ENCODE measurements around the gene FHIP2A. TPM values are rescaled to one million over a fixed set of nuclear protein-coding genes. Genes with fewer than 3 reads are reported as not detected.
A peak's percentile ranks its signal among the peaks of the same experiment; 100 is the strongest.
"Not testable (repeated sequence)": the region's sequence is repeated elsewhere in the genome, so short reads cannot be mapped to it uniquely, and the experiment has no call there.

The FHIP2A gene
- 1.4 and 5.0 TPM in 2 replicates for total RNA-seq (2014; rRNA removed; shearing (Covaris generic))

- in situ Hi-C loops (cut with HindIII; ENCODE audit: low sequenced_read_pairs): no loop called here
- peak; percentile 59 for DNase-seq (ENCODE audit: low spot score)
These were observed at the start of gene FHIP2A for GRCh38 chr10:114821293-114821914. Gene FHIP2A (plus strand): TSS chr10:114821780. CDS start chr10:114822079, 299 bp downstream.

- in situ Hi-C loops (cut with HindIII; ENCODE audit: low sequenced_read_pairs): no loop called here
- no peak for DNase-seq (ENCODE audit: low spot score)
These were observed 48.9 kb upstream of the FHIP2A start for GRCh38 chr10:114772496-114773196.

GRCh38 chr10:114773197-114773532 is 48.4 kb upstream of the FHIP2A start:
- DNase-seq (ENCODE audit: low spot score): no peak
- in situ Hi-C loops (cut with HindIII; ENCODE audit: low sequenced_read_pairs): no loop called here

- not testable (repeated sequence) for DNase-seq (ENCODE audit: low spot score)
These were observed 46.5 kb upstream of the FHIP2A start for GRCh38 chr10:114775082-114775481.

GRCh38 chr10:114777415-114777814 is 44.2 kb upstream of the FHIP2A start:
- in situ Hi-C loops (cut with HindIII; ENCODE audit: low sequenced_read_pairs): no loop called here
- DNase-seq (ENCODE audit: low spot score): no peak

More at GRCh38 chr10:114775082-114775481, 46.5 kb upstream of the FHIP2A start:
- in situ Hi-C loops (cut with HindIII; ENCODE audit: low sequenced_read_pairs): not testable (repeated sequence)

GRCh38 chr10:114779803-114780576 is 41.6 kb upstream of the FHIP2A start:
- in situ Hi-C loops (cut with HindIII; ENCODE audit: low sequenced_read_pairs): no loop called here
- DNase-seq (ENCODE audit: low spot score): no peak

GRCh38 chr10:114780577-114781184 is 40.9 kb upstream of the FHIP2A start:
- no peak for DNase-seq (ENCODE audit: low spot score)
- in situ Hi-C loops (cut with HindIII; ENCODE audit: low sequenced_read_pairs): no loop called here

GRCh38 chr10:114782666-114783065 is 38.9 kb upstream of the FHIP2A start:
- in situ Hi-C loops (cut with HindIII; ENCODE audit: low sequenced_read_pairs): no loop called here
- no peak for DNase-seq (ENCODE audit: low spot score)

GRCh38 chr10:114783686-114784085 is 37.9 kb upstream of the FHIP2A start:
- in situ Hi-C loops (cut with HindIII; ENCODE audit: low sequenced_read_pairs): no loop called here
- no peak for DNase-seq (ENCODE audit: low spot score)

- in situ Hi-C loops (cut with HindIII; ENCODE audit: low sequenced_read_pairs): not testable (repeated sequence)
These were observed 35.1 kb upstream of the FHIP2A start for GRCh38 chr10:114786492-114786891.

GRCh38 chr10:114787131-114787530 is 34.4 kb upstream of the FHIP2A start:
- in situ Hi-C loops (cut with HindIII; ENCODE audit: low sequenced_read_pairs); DNase-seq (ENCODE audit: low spot score): not testable (repeated sequence)

More at GRCh38 chr10:114786492-114786891, 35.1 kb upstream of the FHIP2A start:
- DNase-seq (ENCODE audit: low spot score): peak; percentile 81

GRCh38 chr10:114791768-114792167 is 29.8 kb upstream of the FHIP2A start:
- in situ Hi-C loops (cut with HindIII; ENCODE audit: low sequenced_read_pairs): no loop called here
- no peak for DNase-seq (ENCODE audit: low spot score)

- in situ Hi-C loops (cut with HindIII; ENCODE audit: low sequenced_read_pairs): no loop called here
- DNase-seq (ENCODE audit: low spot score): no peak
These were observed 26.5 kb upstream of the FHIP2A start for GRCh38 chr10:114795039-114795438.

GRCh38 chr10:114800361-114800760 is 21.2 kb upstream of the FHIP2A start:
- no peak for DNase-seq (ENCODE audit: low spot score)
- in situ Hi-C loops (cut with HindIII; ENCODE audit: low sequenced_read_pairs): no loop called here

GRCh38 chr10:114801411-114801813 is 20.2 kb upstream of the FHIP2A start:
- in situ Hi-C loops (cut with HindIII; ENCODE audit: low sequenced_read_pairs): no loop called here
- no peak for DNase-seq (ENCODE audit: low spot score)

GRCh38 chr10:114802177-114802576 is 19.4 kb upstream of the FHIP2A start:
- DNase-seq (ENCODE audit: low spot score): no peak
- in situ Hi-C loops (cut with HindIII; ENCODE audit: low sequenced_read_pairs): no loop called here

GRCh38 chr10:114806562-114807391 is 14.8 kb upstream of the FHIP2A start:
- in situ Hi-C loops (cut with HindIII; ENCODE audit: low sequenced_read_pairs): no loop called here
- no peak for DNase-seq (ENCODE audit: low spot score)

- in situ Hi-C loops (cut with HindIII; ENCODE audit: low sequenced_read_pairs): no loop called here
- no peak for DNase-seq (ENCODE audit: low spot score)
These were observed 12.6 kb upstream of the FHIP2A start for GRCh38 chr10:114808982-114809381.

GRCh38 chr10:114810926-114811325 is 10.7 kb upstream of the FHIP2A start:
- in situ Hi-C loops (cut with HindIII; ENCODE audit: low sequenced_read_pairs): no loop called here
- DNase-seq (ENCODE audit: low spot score): no peak

Measured in G401 (cell line).